Astrocyte (in vitro differentiated cells and primary cell): Measurements from ENCODE around the gene DNAJB6.

Source experiments
- EZH2 ChIP-seq: IDR thresholded peaks from 2 replicates; pipeline ENCODE4 v1.6.1; 2012; ENCODE audit warnings: mild to moderate bottlenecking, low read length, inconsistent platforms; ENCODE audit not compliant: insufficient read depth
- TF ChIP-seq, protein P1 (sequence below): IDR thresholded peaks from 2 replicates; pipeline ENCODE4 v1.5.1; 2011; ENCODE audit warnings: low read depth, mild to moderate bottlenecking, inconsistent platforms, low read length, moderate library complexity; ENCODE audit not compliant: insufficient read depth

DNA sequence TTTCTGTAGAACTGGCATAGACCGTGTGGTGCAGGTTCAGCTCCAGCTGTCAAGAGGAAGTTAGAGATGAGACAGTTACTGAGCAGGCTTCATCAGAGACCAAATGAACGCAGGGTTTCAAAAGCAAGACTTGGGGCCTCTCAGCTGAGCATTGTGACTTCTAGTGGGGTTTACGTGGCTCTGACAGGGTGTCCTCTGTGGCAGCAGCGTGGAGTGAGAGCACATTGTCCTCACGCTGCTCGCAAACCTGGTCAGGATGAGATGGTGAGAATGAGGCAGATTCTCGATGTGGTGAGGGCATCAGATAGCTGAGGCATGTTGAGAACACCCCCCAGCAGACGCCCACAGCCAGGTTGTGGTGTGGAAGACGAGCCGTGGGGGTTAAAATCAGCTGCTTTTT lies 126.0 kb downstream of the DNAJB6 start:
- TF ChIP-seq, protein P1, sequence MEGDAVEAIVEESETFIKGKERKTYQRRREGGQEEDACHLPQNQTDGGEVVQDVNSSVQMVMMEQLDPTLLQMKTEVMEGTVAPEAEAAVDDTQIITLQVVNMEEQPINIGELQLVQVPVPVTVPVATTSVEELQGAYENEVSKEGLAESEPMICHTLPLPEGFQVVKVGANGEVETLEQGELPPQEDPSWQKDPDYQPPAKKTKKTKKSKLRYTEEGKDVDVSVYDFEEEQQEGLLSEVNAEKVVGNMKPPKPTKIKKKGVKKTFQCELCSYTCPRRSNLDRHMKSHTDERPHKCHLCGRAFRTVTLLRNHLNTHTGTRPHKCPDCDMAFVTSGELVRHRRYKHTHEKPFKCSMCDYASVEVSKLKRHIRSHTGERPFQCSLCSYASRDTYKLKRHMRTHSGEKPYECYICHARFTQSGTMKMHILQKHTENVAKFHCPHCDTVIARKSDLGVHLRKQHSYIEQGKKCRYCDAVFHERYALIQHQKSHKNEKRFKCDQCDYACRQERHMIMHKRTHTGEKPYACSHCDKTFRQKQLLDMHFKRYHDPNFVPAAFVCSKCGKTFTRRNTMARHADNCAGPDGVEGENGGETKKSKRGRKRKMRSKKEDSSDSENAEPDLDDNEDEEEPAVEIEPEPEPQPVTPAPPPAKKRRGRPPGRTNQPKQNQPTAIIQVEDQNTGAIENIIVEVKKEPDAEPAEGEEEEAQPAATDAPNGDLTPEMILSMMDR: no peak
- TF ChIP-seq EZH2: no peak
